GM18951 (cell line): ENCODE data around the gene COX8A.

Source experiments
- POLR2A ChIP-seq: IDR thresholded peaks from 4 replicates; pipeline ENCODE4 v1.6.1; 2011; ENCODE audit warnings: mild to moderate bottlenecking; ENCODE audit not compliant: insufficient read length, insufficient read depth; ENCODE audit errors: extremely low read depth
- in situ Hi-C: fragments of 300-500 bp; cut with MboI; formaldehyde crosslinking; loops from one replicate; pipeline ENCODE4 v1.12.0; 2022; ENCODE audit warnings: low sequenced_read_pairs, mixed read lengths, inconsistent platforms; ENCODE audit not compliant: unreplicated experiment

The COX8A gene, protein sequence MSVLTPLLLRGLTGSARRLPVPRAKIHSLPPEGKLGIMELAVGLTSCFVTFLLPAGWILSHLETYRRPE

DNA sequence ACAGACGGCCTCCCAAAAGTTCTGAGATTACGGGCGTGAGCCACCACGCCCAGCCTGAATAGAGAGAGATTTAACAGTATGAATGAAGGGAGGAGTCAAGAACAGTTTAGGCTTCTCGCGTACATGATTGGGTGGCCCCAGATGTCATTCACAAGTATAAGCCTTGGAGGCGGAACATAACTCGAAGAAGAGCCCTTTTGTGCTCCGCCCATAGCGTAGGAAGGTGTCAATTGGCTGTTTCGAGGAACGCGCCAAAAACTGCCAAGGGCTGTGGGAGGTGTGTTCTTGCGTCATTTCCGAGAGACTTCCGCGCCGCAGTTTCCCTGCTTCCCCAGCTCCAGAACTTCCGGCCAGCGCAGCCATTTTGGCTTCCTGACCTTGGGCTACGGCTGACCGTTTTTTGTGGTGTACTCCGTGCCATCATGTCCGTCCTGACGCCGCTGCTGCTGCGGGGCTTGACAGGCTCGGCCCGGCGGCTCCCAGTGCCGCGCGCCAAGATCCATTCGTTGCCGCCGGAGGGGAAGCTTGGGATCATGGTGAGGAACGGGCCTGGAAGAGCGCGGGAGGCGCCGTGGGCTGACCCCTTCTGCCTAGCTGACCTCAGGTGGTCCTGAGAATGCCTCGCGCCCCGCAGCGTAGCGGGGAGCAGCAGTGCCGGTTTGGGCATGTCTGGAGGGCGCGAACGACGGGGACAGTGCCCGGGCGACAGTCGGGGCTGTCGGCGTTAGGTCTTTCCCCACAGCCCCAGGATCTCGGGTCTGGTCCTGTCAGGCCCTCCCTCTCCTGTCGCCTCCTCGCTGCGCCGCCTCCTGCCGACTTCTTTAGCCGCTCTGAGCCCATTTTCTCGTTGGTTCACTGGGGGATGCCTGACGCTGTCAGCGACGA, at the start of gene COX8A:
Gene COX8A (plus strand): TSS at position 362 of the 885 bp plus-strand sequence. CDS start 61 bp downstream, at position 423.
- in situ Hi-C loops: no loop called here
- peak; percentile 86 for TF ChIP-seq POLR2A

DNA sequence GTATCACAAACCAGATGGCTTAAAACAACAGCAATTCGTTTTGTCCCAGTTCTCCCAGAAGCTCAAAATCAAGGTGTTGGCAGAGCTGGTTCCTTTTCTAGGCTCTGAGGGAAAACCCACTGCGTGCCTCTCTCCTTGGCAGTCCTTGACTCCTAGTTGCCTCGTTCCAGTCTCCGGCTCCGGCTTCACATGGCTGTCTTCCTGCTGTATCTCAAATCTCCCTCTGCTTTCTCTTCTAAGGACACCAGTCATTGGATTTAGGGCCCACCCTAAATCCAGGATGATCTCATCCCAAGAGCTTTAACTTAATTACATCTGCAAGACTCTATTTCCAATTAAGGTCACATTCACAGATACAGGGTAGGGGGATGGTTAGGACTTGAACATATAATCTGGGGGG, 44.8 kb upstream of the COX8A start:
- no peak for TF ChIP-seq POLR2A
- in situ Hi-C loops: no loop called here

DNA sequence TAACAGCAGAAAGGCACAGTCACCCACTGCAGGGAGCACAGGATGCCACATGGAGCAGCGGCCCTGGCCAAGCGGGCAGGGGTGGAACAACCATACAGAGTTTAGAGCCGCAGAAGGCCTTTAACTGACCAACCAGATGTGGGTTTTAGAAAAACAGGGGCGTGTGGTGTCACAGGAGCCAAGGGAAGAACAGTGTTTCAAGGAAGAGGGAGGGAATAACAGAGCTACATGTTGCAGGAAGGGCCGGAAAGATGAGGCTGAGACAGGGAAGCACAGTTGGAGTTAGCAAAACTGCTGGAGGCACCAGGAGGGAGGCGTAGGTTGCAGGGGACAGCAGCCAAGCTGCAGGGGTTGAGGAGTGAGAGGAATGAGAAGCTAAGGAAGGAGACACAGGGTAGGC, 43.4 kb upstream of the COX8A start:
- TF ChIP-seq POLR2A: no peak
- in situ Hi-C loops: no loop called here

DNA sequence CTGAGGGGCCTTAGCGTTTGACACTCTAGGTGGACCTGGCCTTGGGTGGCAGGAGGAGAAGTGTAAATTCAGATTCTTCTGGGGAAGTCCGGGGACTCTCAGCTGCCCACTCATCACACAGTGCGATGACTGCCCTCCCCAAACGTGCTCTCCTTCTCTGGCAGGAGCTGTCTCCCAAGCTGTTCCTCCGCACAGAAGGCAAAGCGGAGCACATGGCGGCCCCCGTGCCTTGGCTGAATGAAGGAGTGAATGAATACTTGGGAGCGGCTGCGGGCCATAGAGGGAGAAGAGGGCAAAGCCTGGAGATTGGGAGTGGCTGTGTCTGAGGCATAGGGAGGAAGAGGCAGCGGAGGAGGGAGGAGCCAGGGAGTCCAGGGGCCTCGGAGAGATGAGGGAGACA, 42.5 kb upstream of the COX8A start:
- no peak for TF ChIP-seq POLR2A
- in situ Hi-C loops: no loop called here

DNA sequence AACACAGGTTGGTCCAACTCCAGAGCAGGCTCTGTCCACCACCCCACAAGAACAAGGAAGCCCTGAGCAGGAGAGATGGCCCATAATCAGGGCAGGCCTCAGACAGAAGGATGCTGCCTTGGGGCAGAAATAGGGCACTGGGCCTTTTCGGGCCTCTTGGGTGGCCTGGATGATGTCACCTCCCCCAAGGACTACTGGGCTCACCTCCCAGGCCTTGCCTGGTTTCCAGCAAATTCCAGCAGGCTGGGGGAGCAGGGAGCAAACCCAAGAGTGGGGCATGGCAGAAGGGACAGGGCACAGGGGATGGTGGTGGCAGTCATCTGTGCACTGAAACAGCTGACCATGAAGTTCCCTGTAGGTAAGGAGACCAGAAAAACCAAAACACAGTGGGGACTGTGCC, 41.0 kb upstream of the COX8A start:
- TF ChIP-seq POLR2A: no peak
- in situ Hi-C loops: no loop called here

DNA sequence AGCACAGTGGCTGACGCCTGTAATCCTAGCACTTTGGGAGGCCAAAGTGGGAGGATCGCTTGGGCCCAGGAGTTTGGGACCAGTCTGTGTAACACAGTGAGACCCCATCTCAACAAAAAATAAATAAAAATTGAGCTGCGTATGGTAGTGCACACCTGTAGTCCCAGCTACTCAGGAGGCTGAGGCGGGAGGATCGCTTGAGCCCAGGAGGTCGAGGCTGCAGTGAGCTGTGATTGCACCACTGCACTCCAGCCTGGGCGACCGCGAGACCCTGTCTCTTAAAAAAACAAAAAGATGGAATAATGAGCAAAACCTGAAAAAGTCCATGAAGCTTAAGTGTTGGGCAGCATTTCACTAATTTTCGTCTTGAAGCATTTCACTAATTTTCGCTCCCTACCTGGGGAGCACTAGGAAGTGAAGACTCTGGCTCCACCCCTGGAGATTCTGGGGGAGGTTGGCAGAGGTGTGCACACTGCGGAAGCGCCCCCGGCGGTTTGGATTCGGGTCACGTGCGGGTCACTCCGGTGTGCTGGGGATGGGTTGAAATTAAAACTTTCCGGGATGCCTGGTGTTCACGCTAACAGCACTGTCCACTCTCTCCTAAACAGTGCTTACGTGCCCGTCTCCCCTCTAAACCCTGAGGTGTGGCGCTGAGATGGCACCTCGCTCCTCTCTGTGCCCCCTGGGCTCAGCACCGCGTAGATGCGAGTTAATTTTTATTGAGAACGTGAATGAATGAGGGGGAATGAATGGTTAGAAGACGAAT, 36.5 kb upstream of the COX8A start:
- in situ Hi-C loops: no loop called here
- TF ChIP-seq POLR2A: no peak

DNA sequence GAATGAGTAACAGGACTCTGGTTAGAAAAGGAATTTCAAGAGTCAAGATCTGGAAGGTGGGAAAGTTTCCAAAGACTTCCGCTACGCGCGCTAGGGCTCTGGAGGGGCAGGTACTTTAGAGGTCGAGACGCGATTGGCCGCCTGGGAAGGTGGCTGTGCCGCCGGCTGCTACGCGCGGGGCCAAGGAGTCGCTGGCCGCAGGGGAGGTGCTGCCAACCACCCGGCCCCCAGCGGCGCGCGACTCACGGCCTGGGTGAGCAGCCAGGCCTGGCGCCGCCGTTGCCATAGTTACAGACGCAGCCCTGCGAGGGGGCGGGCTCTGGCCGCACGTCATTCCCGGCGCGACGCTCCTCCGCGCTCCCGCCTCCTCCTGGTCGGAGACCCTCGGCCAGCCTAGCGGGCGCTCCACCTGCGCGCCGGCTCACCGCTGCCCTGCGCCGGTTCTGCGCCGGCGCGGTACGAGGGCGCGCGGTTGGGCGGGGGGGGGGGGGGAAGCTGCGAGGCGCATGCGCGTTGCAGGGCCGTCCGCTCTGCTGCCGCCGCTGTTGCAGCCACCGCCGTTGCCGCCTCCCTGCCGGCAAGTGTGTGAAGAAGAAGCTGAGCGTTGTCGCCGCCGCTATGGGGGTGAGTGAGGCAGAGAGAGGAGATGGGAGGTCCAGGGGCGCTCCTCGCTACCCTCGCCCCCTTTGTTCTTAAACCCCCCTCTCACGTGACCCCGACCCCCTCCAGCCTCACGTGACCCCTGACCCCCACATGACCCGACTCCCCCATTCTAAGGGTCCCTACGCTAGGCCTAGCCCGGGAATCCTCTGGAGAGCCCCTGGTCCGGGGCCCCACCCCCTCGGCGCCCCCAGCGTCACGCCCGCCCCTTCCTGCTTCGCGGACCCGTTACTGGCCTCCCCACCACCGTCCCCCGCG, 35.7 kb upstream of the COX8A start, which contains the start of gene NAA40:
Gene NAA40 (plus strand): TSS at position 524 of the 918 bp plus-strand sequence. CDS start 95 bp downstream, at position 619.
- in situ Hi-C loops: no loop called here
- peak; percentile 73 for TF ChIP-seq POLR2A

DNA sequence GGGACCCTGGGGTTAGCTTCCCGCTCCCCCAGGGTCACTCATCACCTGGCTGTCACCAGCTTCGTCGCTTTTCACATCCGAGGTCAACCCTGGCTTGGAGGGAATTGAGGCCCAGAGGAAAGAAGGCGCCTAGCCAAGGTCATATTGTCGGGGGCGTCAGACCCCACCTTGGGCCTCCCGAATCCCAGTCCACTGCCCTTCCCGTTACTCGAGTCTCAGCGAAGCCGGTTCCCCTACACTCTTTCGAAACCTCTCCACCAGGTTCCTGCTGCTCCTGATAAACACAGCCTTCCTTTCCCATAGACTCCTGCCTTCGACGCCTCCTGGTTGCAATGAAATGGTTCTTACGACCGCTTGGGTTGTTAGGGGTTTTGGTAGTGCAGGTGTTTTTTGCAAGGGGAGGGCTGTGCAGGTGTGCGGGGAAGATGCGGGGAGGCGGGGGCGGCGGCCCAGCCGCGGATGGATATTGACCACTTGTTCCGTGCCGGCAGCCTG, 35.0 kb upstream of the COX8A start:
- in situ Hi-C loops: no loop called here
- no peak for TF ChIP-seq POLR2A

DNA sequence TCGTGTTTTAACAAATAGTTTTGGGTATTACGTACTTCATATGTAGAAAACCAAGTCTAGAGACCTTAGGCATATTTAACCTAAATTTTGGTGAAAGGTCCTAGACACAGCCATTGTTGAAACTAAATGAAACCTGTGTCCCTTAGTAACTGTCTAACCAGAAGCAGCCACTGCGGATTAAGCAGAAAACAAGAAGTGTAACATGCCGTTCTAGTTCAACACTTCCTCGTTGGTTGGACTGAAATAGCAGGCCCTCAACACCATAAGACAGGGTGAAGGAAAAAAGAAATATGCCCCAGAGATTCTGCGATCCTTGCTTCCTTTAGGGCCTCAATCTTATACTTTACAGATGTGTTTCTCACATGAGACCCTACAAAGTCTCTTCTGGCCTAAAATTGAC, 33.6 kb upstream of the COX8A start:
- in situ Hi-C loops: loop anchor here (10.0 kb wide), 1 partner anchor 106 kb away; the partner anchor contains the start of gene MARK2
- no peak for TF ChIP-seq POLR2A

DNA sequence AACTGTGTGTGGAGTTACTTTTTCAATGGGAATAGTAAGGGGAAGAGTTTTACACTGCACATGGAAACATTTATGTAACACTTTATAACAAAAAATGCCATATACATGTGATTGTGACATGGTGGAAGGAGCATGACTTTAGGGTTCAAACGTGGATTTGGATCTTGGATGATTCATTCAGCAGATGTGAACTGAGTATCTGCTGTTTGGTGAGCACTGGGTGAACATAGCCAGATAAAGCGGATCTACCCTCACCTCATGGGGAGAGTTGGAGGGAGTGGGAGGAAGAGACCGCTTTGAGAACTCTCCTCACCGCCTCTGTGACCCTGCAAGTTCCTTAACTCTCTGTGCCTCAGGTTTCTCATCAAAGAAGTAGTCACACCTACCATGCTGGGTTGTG, 32.5 kb upstream of the COX8A start:
- TF ChIP-seq POLR2A: no peak
- in situ Hi-C loops: loop anchor here (10.0 kb wide), 1 partner anchor 107 kb away; the partner anchor contains the start of gene MARK2

DNA sequence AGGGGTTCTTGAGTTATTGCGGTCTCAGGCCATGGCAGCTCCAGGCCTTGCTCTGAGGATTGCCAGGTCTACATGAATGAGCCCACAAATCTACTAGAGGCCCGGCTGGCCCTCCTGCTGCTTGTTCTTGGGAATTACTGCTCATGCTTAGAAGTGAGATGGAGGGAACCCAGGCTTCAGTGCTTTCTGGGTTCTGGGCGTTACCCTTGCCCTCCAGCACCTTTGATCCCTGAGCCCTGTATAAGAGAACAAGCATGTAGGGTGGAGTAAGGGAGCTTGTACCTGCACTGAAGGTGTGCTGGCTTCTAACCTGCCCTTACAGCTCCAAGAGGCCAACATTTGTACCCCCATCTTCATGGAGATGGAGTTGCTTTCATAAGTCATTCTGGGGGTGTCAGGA, 31.6 kb upstream of the COX8A start:
- no peak for TF ChIP-seq POLR2A
- in situ Hi-C loops: loop anchor here (10.0 kb wide), 1 partner anchor 108 kb away; the partner anchor contains the start of gene MARK2

DNA sequence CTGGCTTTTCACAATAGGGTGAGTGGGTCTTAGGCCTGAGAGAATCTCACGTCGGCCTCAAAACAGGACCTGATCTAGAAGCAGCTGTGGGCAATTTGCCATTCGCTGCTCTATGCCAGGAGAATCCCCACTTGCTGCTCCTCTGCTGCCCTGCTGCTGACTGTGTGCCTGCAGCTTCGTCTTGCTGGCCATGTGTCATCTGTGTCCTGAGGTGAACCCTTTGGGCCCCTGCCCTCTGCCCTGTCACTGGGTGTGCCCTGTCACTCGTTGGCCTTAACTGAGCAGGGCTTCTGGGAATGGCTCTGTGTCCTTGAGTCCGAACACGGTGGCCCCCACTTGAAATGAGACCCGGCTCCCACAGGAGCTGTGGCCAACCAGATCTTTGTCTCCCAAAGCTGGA, 29.4 kb upstream of the COX8A start:
- no peak for TF ChIP-seq POLR2A
- in situ Hi-C loops: loop anchor here (10.0 kb wide), 1 partner anchor 110 kb away; the partner anchor contains the start of gene MARK2
